Gastrocnemius medialis (tissue), 4 donors: Measurements from ENCODE around the gene CSNK1G1. TPM values are rescaled to one million over a fixed set of nuclear protein-coding genes. Genes with fewer than 3 reads are reported as not detected.

Experiments used
- ATAC-seq, 2 donors: fragments of 150-250 bp; one replicate each; pipeline ENCODE4 v1.9.1; 2016
- DNase-seq, 2 donors: peaks; one replicate each; pipeline ENCODE4 v3.0.0-alpha.2; 2019
- H3K27ac ChIP-seq, 4 donors: fragments of 200-600 bp; sonication (generic); 1 replicate in 1 of 4; 2 replicates in 3 of 4; pipeline ENCODE4 v1.5.1; 2016 to 2018; ENCODE audit warnings: mild to moderate bottlenecking in 2 of 4, moderate library complexity in 1 of 4
- H3K27me3 ChIP-seq, 3 donors: fragments of 200-600 bp; sonication (generic) in 2 of 3; 1 replicate in 1 of 3; 2 replicates in 2 of 3; pipeline versions ENCODE4 v1.5.1 to v1.6.0; 2016 to 2019; ENCODE audit warnings: mild to moderate bottlenecking in 1 of 3, moderate library complexity in 1 of 3
- H3K36me3 ChIP-seq, 2 donors: fragments of 200-600 bp; sonication (generic) in 1 of 2; one replicate each; pipeline ENCODE4 v1.5.1; 2017 to 2018
- H3K4me1 ChIP-seq, 2 donors: fragments of 200-600 bp; sonication (generic) in 1 of 2; one replicate each; pipeline ENCODE4 v1.5.1; 2016 to 2017; ENCODE audit warnings: mild to moderate bottlenecking in 2 of 2
- H3K4me3 ChIP-seq, 4 donors: fragments of 200-600 bp; sonication (generic) in 3 of 4; 1 replicate in 1 of 4; 2 replicates in 3 of 4; pipeline ENCODE4 v1.5.1; 2016 to 2019; ENCODE audit warnings: mild to moderate bottlenecking in 2 of 4
- H3K9me3 ChIP-seq, 3 donors: fragments of 200-600 bp; sonication (generic) in 2 of 3; 1 replicate in 1 of 3; 2 replicates in 2 of 3; pipeline ENCODE4 v1.5.1; 2016 to 2019
- POLR2A ChIP-seq, 2 donors: fragments of 450-650 bp; IDR thresholded peaks; one replicate each; pipeline ENCODE4 v1.6.1; 2017; ENCODE audit warnings: antibody characterized with exemption in 2 of 2, mild to moderate bottlenecking in 2 of 2, moderate library complexity in 2 of 2
- in situ Hi-C, 4 donors: fragments of 200-750 bp; cut with MboI; loops; one replicate each; pipeline versions ENCODE4 v1.15.0 to v1.8.0; 2017; ENCODE audit warnings: low sequenced_read_pairs in 4 of 4
- intact Hi-C: fragments of 100-400 bp; cut with DNase I; formaldehyde crosslinking; loops from one replicate; pipeline ENCODE4 v1.15.1; 2023; ENCODE audit warnings: low total_unique reads
- total RNA-seq, 4 donors: library from RNA; depleted of rRNA; stranded (reverse); fragments of >200 nt; gene quantifications; one replicate each; pipeline versions ENCODE4 v1.1.0 to v1.2.3, GENCODE V29; 2016
- TF ChIP-seq, protein P1 (sequence below), 5 experiments: fragments of 450-650 bp in 3 of 5; fragments of 200-600 bp in 2 of 5; sonication (generic) in 2 of 5; IDR thresholded peaks in 4 of 5; conservative IDR thresholded peaks in 1 of 5; 1 replicate in 4 of 5; 2 replicates in 1 of 5; pipeline ENCODE4 v1.5.1; 2016 to 2019; ENCODE audit warnings: antibody characterized with exemption in 5 of 5, mild to moderate bottlenecking in 3 of 5, moderate library complexity in 3 of 5

CSNK1G1 gene
- total RNA-seq, 4 donors from 2014 or later, result 5.3 to 26.6 (median 6.5) TPM

DNA sequence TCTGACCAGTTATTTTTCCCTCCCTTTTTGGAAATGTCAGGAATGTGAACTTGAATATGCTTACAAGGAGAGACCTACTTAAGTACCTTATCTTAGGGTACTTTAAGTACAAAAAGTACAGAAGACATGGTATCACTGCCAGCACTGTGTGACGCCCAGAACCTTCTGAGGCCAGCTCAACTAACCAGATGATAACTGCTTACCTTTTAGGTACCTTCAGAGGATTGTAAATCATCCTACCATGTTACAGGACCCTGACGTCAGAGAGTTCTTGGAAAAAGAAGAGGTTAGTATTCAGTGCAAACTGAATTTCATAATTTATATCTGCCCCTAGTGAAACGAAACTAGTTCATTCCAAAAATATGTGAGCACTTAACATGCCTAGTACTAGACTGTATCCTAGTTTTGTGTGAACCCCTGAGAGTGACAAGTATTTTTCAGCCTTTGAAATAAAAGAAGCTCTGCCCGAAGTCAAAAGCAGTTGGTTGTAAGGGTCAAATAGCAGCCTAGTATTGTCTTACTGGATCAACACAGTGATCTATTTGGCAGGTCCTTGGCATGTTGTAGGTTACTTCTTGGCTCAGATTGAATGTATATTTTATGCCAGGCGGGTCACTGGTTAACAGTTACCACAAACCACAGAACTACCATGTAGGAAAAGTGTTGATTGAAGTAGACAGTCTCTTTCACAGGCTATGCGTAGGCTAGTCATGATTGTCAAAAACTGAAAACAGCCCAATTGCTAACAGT is 228.3 kb downstream of the CSNK1G1 start:
- in situ Hi-C loops (no loop called here), intact Hi-C loops (loop anchor here (5.0 kb wide), 1 partner anchor 1025 kb away; no protein-coding TSS in a partner anchor)
- H3K36me3 ChIP-seq, result peaks cover 8 to 93% of the 10 kb centered on the region in 2 donors

DNA sequence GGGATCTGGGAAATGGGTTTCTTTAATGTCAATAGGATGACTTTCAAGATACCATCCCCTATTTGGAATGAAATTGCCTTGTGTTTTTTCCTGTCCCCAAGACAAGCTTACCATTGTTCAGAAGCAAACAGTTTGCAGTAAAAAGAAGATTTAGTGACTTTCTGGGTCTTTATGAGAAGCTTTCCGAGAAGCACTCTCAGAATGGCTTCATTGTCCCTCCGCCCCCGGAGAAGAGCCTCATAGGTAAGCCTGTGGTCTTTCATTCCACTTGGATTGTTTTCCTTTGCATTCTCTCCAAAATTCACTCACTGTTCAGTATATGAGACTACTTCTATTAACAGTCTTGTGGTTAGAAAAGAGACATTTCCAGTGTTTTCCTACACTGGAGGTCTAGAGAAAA is 230.0 kb downstream of the CSNK1G1 start:
- H3K9me3 ChIP-seq, result no peaks in the 10 kb centered on the region
- in situ Hi-C loops, result no loop called here
- DNase-seq (no peak), ATAC-seq (no peak)
- peaks cover 5 to 10% of the 10 kb centered on the region in 2 donors for H3K4me1 ChIP-seq
- H3K27me3 ChIP-seq, result no peaks in the 10 kb centered on the region
- H3K27ac ChIP-seq, result no peak overlapping the region
- peaks cover 8 to 92% of the 10 kb centered on the region in 2 donors for H3K36me3 ChIP-seq
- TF ChIP-seq POLR2A (IDR thresholded peaks at IDR 0.05), result no peak
- TF ChIP-seq, protein P1, sequence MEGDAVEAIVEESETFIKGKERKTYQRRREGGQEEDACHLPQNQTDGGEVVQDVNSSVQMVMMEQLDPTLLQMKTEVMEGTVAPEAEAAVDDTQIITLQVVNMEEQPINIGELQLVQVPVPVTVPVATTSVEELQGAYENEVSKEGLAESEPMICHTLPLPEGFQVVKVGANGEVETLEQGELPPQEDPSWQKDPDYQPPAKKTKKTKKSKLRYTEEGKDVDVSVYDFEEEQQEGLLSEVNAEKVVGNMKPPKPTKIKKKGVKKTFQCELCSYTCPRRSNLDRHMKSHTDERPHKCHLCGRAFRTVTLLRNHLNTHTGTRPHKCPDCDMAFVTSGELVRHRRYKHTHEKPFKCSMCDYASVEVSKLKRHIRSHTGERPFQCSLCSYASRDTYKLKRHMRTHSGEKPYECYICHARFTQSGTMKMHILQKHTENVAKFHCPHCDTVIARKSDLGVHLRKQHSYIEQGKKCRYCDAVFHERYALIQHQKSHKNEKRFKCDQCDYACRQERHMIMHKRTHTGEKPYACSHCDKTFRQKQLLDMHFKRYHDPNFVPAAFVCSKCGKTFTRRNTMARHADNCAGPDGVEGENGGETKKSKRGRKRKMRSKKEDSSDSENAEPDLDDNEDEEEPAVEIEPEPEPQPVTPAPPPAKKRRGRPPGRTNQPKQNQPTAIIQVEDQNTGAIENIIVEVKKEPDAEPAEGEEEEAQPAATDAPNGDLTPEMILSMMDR (IDR thresholded peaks at IDR 0.05 in 4 of 5, conservative IDR thresholded peaks at IDR 0.05 in 1 of 5), result no peak
- intact Hi-C loops, result loop anchor here (5.0 kb wide), 1 partner anchor 1026 kb away; no protein-coding TSS in a partner anchor
- H3K4me3 ChIP-seq, result no peak overlapping the region

More for the DNA sequence above, 228.3 kb downstream of the CSNK1G1 start:
- peaks cover 5 to 10% of the 10 kb centered on the region in 2 donors for H3K4me1 ChIP-seq
- peak; percentile 67 to 82 for ATAC-seq
- H3K4me3 ChIP-seq, result peak overlapping the region in 1 of 4 donors; percentile 20
- H3K27ac ChIP-seq, result peak overlapping the region; percentile 6 to 75 (median 45)
- H3K9me3 ChIP-seq, result no peaks in the 10 kb centered on the region
- H3K27me3 ChIP-seq, result no peaks in the 10 kb centered on the region
- no peak for DNase-seq
- TF ChIP-seq POLR2A (IDR thresholded peaks at IDR 0.05), result no peak
- TF ChIP-seq, protein P1 (IDR thresholded peaks at IDR 0.05 in 4 of 5, conservative IDR thresholded peaks at IDR 0.05 in 1 of 5), result no peak

DNA sequence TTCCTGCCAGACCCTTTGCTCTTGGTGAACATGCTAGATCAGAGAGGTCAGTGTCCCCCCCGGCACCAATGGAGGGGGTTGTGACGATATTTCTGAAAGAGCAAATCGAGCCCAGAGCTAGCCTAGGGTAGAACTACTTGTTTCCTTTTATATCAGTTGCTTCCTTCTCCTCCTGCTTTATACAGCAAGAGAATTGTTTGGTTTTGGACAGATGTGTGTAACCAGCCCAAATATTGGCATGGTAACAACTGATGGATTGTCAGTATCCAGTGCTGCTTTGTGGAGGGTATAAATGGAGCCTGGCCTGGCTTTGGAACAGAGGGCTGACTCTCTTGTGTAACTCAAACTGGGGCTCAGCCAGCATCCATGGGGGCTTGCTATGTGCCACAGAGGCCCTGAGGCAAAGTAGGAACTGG is 233.0 kb downstream of the CSNK1G1 start:
- no peak for ATAC-seq
- TF ChIP-seq POLR2A (IDR thresholded peaks at IDR 0.05), result no peak
- TF ChIP-seq, protein P1 (IDR thresholded peaks at IDR 0.05 in 4 of 5, conservative IDR thresholded peaks at IDR 0.05 in 1 of 5), result no peak
- Histone ChIP-seq H3K9me3 (no peaks in the 10 kb centered on the region), H3K27ac (no peak overlapping the region), H3K4me1 (peaks cover 5 to 7% of the 10 kb centered on the region in 2 donors), H3K27me3 (no peaks in the 10 kb centered on the region), H3K4me3 (no peak overlapping the region), H3K36me3 (peaks cover 0 to 94% of the 10 kb centered on the region in 2 donors)
- intact Hi-C loops, result no loop called here
- in situ Hi-C loops, result no loop called here
- DNase-seq, result no peak

DNA sequence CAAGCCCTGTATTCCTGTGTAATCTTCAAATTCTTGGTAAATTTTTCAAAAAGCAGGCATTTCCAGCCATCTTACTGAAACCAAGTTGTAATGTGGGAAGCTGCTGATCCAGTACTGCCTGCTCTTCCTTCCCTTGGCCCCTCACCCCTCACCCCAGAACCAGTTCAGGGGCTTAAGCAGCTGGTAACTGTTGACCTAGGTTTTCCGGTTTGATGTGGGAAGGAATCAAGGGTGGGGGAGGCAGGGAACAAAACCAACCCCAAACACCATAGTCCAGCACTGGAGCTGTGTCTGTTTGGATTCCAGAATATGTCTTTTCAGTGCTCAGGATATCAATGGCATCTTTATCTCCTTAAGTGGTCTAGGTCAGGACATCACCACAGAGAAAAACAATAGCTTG is 233.5 kb downstream of the CSNK1G1 start:
- no peaks in the 10 kb centered on the region for H3K27me3 ChIP-seq
- DNase-seq, result no peak
- no peak overlapping the region for H3K4me3 ChIP-seq
- intact Hi-C loops, result no loop called here
- peaks cover under 1 to 2% of the 10 kb centered on the region in 2 donors for H3K4me1 ChIP-seq
- H3K9me3 ChIP-seq, result no peaks in the 10 kb centered on the region
- H3K27ac ChIP-seq, result no peak overlapping the region
- in situ Hi-C loops, result no loop called here
- no peak for TF ChIP-seq POLR2A (IDR thresholded peaks at IDR 0.05)
- TF ChIP-seq, protein P1 (IDR thresholded peaks at IDR 0.05 in 4 of 5, conservative IDR thresholded peaks at IDR 0.05 in 1 of 5), result no peak
- peaks cover 0 to 94% of the 10 kb centered on the region in 2 donors for H3K36me3 ChIP-seq
- no peak for ATAC-seq
